GM19193 (cell line): Measurements from ENCODE around the gene GAST.

Experiments
- POLR2A ChIP-seq: IDR thresholded peaks from 4 replicates; pipeline ENCODE4 v1.6.1; 2011; ENCODE audit not compliant: insufficient read depth, insufficient read length; ENCODE audit errors: extremely low read depth

GAST gene

GRCh38 chr17:41741709-41742108 lies 29.6 kb downstream of the GAST start:
- no peak for TF ChIP-seq POLR2A

- TF ChIP-seq POLR2A = no peak
Observed at GRCh38 chr17:41748275-41748674, 36.1 kb downstream of the GAST start.

GRCh38 chr17:41750862-41751261 lies 38.7 kb downstream of the GAST start:
- TF ChIP-seq POLR2A = no peak

GRCh38 chr17:41751288-41751687 lies 39.2 kb downstream of the GAST start:
- TF ChIP-seq POLR2A = no peak

- TF ChIP-seq POLR2A = no peak
Observed at GRCh38 chr17:41754066-41754465, 41.9 kb downstream of the GAST start.

GRCh38 chr17:41758601-41759000 lies 46.5 kb downstream of the GAST start:
- TF ChIP-seq POLR2A = no peak

- no peak for TF ChIP-seq POLR2A
Observed at GRCh38 chr17:41760878-41761277, 48.7 kb downstream of the GAST start.

GRCh38 chr17:41762391-41762790 lies 50.3 kb downstream of the GAST start:
- TF ChIP-seq POLR2A = no peak

- TF ChIP-seq POLR2A = no peak
Observed at GRCh38 chr17:41762841-41763240, 50.7 kb downstream of the GAST start.

GRCh38 chr17:41763327-41763726 lies 51.2 kb downstream of the GAST start:
- no peak for TF ChIP-seq POLR2A
